DMS 273 (cell line): ENCODE results near the gene GATAD2B.
"Not testable (repeated sequence)": the region's sequence is repeated elsewhere in the genome, so short reads cannot be mapped to it uniquely, and the experiment has no call there.

Source experiments
- DNase-seq: peaks from one replicate; lab custom pipeline; 2025; ENCODE audit not compliant: unreplicated experiment; lab: John Stamatoyannopoulos, UW

Gene GATAD2B

DNA sequence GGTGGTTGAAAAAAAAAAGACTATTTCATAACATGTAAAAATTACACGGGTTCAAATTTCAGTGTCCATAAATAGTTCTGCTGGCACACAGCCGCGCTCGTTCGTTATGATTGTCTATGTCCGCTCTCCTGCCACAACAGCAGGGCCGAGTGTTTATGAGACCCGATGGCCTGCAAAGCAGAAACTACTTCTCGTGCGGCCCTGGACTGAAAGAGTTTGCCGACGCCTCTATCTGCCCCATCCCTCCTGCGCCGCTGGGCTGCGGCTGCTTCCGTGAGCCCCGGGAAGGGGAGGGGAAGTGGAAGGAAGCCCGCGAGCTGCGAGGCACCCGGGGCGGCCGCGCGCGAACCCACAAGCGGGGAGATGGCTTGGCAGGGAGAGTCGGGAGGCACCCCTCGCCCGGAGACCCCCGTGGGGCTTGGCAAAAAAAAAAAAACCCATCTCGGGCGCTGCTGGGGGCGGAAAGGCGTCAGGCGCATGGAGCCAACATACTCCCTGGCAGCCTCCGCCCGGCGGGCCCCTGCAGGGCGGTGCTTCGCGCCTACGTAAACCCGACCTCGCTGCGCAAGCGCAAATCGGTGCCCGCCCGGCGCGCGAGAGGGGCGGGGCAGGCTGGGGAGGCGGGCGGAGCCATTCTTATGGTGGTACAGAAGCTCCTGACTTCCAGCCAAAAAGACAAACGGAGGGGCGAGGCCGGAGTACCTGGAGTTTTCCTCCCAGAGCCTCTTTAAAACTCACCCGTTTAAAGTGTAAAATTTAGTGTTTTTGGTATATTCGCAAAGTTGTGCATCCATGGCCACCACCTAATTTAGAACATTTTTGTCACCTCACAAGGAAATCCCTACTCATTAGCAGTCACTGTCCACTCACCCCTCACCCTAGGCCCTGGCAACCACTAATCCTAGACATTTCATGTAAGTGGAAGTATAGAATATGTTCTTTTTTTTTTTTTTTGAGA is 139.3 kb downstream of the GATAD2B start:
- DNase-seq = peak; percentile 98

DNA sequence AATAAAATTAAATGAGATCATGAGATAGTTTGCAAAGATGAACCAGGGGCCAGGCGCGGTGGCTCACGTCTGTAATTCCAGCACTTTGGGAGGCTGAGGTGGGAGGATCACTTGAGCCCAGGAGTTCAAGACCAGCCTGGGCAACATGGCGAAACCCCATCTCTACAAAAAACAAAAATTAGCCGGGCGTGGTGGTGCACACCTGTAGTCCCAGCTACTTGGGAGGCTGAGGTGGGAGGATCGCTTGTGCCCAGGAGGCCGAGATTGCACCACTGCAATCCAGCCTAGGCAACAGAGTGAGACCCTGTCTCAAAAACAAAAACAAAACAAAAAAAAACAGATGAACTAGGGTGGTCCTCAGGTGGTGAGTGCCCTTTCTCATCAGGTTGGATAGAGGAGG is 140.1 kb downstream of the GATAD2B start:
- not testable (repeated sequence) for DNase-seq

DNA sequence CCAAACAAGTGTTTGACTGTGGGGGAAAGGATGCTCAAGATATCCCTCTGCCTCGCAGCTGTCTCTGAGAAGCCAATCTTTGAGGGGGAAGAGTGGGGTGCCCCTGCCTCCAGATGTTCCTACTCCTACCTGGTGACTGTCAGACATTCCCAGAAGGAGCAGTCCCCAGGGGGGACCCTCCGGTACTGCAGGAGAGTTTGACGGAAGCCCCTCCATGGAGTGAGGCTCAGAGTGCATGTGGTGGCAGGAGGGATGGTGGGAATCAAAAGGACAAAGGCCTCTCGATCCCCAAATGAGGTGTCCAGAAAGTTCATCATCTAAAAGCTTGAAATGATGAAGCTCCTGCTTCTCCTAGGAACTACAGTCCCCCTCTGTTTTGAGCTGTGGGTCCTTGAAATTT is 142.2 kb downstream of the GATAD2B start:
- DNase-seq = no peak

DNA sequence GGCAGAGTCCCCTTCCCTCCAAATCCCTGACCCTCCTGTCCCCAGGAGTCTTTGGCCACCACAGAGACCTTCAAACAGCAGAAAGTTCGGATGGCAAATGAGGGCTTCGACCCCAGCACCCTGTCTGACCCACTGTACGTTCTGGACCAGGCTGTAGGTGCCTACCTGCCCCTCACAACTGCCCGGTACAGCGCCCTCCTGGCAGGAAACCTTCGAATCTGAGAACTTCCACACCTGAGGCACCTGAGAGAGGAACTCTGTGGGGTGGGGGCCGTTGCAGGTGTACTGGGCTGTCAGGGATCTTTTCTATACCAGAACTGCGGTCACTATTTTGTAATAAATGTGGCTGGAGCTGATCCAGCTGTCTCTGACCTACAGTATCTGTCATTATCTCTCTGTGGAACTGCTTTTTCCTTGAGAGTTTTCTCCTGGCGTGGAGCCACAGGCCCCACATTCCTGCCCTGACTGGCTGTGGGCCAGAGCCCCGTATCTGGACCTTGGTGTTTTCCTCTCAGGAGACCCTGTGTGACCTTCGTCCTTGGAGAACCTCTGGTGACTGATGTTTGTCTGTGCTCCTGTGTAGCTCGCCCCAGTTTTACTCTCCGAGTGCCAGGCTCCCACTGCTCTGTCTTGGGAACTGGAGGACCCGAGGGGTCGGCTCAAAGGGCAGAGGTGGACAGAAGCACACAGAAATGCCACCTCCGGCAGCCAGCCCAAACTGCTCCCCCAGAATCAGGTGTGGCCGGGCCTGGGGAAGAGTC is 142.8 kb downstream of the GATAD2B start:
- no peak for DNase-seq

DNA sequence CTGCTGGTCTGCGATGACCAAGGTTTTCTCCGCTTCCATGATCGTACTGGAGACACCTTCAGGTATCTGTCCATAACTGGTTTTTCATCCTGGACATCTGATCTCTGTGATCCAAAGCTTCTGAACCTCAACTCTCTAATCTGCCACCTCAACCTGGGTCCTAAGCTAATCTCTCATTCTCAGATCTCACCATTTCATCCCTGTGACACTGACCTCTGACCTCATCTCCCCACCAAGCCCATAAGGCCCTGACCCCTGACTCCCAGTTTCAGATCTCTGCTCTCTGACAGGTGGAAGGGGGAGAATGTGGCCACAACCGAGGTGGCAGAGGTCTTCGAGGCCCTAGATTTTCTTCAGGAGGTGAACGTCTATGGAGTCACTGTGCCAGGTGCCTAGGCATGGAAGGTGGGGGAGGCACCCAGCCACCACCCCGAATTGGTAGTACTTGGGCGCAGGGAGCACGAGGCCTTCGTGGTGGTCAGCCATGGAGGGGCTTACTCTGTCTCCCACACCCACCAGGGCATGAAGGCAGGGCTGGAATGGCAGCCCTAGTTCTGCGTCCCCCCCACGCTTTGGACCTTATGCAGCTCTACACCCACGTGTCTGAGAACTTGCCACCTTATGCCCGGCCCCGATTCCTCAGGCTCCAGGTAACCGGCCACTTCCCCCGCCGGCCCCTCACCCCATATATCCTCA is 143.8 kb downstream of the GATAD2B start:
- DNase-seq = no peak

DNA sequence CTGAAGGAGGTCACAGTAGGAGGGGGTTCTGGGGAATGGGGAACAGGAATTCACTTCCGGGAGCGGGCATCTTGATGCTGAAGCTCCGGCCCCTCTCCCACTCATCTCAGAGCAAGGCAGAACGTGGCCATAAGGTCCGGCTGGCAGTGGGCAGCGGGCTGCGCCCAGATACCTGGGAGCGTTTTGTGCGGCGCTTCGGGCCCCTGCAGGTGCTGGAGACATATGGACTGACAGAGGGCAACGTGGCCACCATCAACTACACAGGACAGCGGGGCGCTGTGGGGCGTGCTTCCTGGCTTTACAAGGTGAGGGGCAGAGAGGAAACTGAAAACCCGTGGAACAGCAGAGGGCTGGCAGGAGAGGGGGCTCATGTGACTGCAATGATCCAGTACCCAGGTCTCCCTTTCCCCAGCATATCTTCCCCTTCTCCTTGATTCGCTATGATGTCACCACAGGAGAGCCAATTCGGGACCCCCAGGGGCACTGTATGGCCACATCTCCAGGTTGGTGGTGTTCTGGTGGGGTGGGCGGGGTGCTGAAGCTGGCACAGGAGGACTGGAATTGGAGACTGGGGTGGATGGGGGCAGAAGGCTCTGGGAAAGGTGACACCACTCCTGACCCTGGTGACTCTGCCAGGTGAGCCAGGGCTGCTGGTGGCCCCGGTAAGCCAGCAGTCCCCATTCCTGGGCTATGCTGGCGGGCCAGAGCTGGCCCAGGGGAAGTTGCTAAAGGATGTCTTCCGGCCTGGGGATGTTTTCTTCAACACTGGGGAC is 144.5 kb downstream of the GATAD2B start:
- no peak for DNase-seq

DNA sequence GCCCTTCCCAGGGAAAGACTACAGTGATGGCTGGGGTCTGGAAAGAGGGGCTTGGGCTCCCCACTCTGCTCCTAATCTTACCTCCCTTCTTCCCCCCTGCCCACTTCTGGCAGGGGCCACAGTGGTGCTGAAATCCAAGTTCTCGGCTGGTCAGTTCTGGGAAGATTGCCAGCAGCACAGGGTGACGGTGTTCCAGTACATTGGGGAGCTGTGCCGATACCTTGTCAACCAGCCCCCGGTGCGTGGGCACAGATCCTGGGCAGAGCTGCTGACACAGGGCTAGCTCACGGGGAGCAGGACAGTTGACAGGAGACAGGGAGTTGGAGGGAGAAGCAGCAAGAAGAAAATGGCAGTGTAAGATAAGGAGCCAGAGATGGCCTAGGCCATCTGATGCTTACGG is 145.1 kb downstream of the GATAD2B start:
- no peak for DNase-seq

DNA sequence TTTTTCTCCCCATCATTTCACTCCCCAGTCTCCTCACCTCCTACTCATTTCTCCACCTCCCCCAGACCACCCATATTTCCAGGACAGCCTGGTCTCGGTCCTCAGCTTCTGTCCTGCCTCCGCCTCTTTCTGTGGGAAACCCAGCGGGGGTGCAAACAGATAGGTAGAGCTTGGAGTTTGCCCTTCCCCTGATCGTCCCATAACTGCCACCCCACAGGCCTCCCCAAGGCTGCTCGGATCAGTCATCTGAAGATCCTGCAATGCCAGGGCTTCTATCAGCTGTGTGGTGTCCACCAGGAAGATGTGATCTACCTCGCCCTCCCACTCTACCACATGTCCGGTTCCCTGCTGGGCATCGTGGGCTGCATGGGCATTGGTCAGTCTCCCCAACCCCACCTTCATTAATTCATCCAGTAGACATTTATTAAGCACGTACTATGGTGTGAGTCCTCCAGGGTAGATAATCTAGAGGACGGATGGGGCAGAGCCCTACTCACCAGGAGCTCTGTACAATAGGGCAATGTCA is 145.9 kb downstream of the GATAD2B start:
- DNase-seq = no peak

DNA sequence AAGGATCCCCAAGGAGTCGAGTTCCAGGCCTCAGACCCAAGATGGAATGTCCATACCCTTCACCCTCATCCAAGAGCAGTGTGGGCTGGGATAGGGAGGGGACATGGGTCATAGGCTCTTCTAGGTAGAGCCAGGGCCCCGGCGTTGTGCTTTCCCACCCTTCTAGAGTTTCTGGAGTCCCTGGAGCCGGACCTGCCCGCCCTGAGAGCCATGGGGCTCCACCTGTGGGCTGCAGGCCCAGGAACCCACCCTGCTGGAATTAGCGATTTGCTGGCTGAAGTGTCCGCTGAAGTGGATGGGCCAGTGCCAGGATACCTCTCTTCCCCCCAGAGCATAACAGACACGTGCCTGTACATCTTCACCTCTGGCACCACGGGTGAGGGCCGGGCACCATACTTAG is 146.4 kb downstream of the GATAD2B start:
- DNase-seq = no peak

DNA sequence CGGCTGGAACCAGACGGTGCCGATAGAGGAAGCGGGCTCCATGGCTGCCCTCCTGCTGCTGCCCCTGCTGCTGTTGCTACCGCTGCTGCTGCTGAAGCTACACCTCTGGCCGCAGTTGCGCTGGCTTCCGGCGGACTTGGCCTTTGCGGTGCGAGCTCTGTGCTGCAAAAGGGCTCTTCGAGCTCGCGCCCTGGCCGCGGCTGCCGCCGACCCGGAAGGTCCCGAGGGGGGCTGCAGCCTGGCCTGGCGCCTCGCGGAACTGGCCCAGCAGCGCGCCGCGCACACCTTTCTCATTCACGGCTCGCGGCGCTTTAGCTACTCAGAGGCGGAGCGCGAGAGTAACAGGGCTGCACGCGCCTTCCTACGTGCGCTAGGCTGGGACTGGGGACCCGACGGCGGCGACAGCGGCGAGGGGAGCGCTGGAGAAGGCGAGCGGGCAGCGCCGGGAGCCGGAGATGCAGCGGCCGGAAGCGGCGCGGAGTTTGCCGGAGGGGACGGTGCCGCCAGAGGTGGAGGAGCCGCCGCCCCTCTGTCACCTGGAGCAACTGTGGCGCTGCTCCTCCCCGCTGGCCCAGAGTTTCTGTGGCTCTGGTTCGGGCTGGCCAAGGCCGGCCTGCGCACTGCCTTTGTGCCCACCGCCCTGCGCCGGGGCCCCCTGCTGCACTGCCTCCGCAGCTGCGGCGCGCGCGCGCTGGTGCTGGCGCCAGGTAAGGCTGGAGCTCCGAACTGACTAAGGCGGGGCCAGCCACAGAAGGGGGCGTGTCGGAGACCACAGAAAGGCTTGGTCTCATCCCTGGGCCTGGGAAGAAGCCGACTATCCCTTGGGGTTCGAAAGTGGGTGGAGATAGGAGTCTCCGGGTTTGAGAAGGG is 147.1 kb downstream of the GATAD2B start:
- DNase-seq = peak; percentile 91

DNA sequence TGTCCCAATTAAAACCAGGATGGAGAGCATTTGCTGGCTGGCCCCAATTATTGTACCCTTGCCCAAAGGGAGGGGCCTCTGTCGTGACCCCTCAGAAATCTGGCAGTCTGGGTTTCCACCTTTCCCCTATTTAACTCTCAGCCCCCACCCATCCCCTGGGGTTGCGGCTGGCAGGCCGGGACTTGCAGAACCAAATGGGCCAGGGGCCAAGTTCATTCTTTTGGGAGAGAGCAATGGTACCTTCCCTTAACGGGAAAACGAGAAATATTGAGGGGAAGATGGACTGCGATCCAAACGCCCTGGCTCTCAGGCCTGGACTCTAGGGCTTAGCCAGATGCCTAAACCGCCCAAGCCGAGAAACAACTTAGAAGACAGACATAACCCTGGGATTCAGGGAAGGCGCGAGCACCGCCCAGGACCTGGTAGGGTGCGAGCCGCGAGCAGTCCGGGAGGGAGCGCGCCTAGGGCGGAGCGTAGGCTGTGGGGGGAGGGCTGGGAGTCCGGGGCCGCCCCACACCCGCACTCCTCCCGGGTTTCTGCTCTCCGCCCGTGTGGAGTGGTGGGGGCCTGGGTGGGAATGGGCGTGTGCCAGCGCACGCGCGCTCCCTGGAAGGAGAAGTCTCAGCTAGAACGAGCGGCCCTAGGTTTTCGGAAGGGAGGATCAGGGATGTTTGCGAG is 147.9 kb downstream of the GATAD2B start, which contains the start of gene SLC27A3:
TSS of gene SLC27A3 (plus strand) at position 628 of the 678 bp plus-strand sequence. CDS start 91 bp downstream, outside the sequence.
- peak; percentile 91 for DNase-seq

DNA sequence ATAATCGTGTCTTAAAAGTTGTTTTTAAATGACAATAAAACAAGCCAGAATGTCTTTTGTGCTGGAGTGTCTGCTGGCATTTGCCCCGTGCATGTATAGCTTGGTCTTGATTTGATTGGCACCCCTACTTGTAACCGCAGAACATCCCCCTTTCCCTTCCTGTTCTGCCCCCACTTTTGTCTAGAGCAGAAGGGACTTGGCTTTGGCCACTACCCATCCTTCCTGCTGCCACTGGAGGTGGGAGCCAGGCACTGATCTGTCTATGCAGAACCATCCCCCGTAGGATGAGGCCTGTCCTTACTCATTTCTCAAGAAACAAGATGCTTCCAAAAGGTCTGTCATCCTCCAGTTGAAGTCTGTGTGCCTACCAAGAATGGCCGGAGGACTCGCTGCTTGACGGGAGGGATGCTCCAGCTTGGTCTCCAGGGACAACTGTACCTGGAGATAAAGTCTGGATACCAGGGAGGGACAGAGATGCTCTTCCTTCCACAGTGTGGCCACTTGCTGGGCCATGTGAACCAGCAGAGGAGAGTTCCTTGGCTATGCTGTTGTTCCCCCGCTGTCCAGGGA is 148.7 kb downstream of the GATAD2B start:
- DNase-seq = no peak

DNA sequence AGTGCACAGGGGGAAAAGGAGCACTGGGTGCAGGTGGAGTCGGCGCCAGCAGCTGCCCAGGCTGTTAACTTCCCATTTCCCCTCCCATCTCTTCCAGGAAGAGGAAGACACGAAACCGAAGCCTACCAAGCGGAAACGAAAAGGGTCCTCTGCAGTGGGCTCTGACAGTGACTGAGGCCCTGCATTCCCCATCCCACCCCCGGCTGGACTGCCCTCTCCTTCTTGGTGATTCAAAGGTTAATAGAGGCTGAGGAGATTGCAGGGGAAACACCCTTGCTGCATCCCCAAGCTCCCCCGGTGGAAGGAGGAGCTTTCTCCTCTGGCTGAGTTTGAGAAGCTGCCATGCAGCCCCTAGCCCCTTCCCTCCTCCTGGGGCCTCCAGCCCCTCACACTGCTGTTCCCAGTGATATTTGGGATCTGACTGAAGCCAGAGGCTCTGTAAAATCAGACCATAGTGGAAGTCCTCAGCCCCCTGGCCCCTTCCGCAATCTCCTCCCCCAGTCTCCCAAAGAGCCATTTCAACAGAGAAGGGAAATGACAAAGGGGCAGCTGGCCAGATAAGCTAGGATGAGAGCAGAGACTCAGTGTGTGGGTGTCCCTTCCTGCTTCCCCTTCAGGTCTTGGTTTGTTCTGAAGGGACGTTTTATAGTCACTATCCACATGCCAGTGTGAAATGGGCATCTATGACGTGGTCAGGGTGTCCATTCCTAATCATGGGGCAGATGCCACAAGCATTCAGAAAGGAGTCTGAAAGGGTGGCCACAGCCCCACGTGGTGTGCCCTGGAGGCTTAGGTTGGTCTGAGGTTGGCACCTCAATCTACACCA is 149.5 kb downstream of the GATAD2B start:
- no peak for DNase-seq

DNA sequence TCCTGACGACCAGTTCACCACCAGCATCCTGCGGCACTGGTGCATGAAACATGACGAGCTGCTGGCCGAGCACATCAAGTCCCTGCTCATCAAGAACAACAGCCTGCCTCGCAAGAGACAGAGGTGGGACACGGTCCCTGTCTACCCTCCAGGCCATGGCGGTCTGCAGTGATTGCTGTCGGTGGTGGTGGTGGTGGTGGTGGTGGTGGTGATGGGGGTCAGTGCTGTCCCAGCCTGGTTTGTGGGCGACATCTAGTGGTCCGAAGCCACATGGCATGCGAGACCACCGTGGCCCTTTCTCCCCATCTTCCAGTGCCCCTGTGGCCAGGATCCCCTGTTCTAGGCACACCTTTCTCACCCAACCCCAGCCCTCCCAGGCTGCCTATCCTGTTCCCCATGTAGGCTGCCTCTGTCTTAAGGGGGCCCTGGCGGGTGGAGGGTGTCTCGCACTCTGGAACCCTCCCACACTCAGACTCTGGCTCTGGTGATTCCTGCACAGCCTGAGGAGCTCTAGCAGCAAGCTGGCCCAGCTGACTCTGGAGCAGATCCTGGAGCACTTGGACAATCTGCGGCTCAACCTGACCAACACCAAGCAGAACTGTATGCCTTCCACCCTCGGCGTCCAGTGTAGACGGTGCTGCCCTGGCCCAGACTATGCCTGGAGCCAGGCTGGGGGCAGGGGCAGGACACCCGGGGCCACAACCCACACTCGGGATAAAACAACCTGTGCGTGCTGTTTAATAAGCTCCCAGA is 150.8 kb downstream of the GATAD2B start:
- peak; percentile 56 for DNase-seq

DNA sequence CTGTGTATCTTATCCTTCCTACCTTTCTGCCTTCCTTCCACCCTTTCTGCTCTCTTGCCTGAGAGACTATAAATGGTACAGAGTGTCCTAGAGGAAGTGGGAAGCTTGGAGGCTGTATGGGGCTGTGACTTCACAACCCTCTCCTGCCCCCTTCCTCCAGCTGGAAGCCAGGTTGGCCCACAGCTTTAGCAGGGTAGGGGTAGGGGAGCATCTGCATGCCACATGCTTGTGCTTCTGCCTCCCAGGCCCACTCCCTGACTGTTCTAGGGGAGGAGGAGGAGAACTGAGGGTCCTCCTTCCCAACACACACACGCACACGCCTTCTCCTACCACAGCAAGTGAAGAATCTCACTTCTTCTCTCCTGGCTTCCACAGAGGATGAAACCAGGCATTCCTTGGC is 151.5 kb downstream of the GATAD2B start:
- no peak for DNase-seq

DNA sequence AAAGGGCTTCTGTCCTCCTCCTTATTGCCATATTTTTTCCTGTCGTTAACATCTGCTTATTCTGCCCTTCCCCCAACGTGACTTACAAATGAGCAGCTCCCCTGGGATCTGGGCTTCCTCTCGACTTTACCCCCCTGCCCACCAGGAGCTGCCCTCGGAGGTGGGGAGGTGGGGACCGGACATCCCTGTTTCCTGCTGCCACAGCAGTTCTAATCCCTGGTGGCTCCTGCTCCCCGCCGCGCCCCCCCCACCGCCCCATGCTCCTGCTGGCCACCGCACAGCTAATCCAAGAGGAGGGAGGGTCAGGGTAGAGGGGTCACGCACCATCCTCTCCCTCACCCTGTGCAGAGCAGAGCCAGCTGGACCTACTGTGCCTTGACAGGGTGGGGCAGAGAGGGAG is 152.0 kb downstream of the GATAD2B start:
- no peak for DNase-seq

DNA sequence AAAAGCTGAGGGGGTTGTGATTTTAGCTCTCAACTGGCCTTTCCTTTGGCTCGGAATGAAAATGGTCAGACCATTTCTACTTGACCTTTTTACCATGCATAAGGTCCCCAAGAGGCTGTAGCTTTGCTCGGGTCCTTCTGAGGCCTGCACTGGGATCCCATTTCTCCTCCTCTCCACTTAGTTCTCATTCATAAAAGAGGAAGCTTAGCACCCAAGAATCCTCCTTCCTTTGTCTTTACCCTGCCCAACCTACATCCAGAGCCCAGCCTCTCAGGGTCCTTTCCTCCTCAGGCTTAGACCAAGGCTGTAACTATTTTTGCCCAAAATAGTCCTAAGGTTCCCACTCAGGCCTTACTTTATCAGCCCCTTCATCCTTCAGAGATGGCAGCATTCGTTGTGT is 153.6 kb downstream of the GATAD2B start:
- DNase-seq = no peak
